ENCODE data around the gene TAF1C. TPM values are rescaled to one million over a fixed set of nuclear protein-coding genes. Genes with fewer than 3 reads are reported as not detected.
A peak's percentile ranks its signal among the peaks of the same experiment; 100 is the strongest.

TAF1C gene
- total RNA-seq, 2 experiments from 2014 or later: 69.6 to 70.8 TPM

DNA sequence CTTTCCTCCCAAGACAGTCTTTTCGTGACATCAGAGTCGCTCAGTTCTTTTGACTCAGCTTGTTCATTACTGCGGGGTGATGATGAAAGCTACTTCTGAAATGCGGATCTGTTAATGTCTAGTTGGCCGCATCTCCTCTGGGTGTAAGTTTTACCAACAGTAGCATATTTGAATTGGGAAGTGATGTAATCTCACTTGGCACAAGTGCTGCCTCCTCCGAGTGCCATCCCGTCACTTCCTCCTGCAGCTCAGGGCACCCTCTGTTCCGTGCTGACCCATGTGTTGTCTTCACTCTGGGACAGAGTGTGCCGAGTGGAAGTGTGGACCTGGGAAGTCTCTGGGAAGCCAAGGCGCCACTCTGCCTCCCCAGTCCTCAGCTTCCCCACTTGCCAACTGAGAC lies 13.0 kb upstream of the TAF1C start:
- POLR2A ChIA-PET: no interaction called here
- no peak overlapping the region for H3K4me3 Mint-ChIP-seq
- DNase-seq: no peak
- no peaks in the 10 kb centered on the region for H3K36me3 Mint-ChIP-seq
- H3K9me3 Mint-ChIP-seq: no peaks in the 10 kb centered on the region
- ATAC-seq (ENCODE audit: low read depth): no peak
- H3K27ac Mint-ChIP-seq: no peak overlapping the region
- peaks cover 8% of the 10 kb centered on the region for H3K27me3 Mint-ChIP-seq
- H3K4me1 Mint-ChIP-seq: no peaks in the 10 kb centered on the region

GRCh38 chr16:84199097-84199496 lies 12.2 kb upstream of the TAF1C start:
- POLR2A ChIA-PET: no interaction called here
- H3K4me3 Mint-ChIP-seq: no peak overlapping the region

GRCh38 chr16:84198401-84198800 lies 11.5 kb upstream of the TAF1C start:
- H3K27me3 Mint-ChIP-seq: peaks cover 8% of the 10 kb centered on the region

More at GRCh38 chr16:84199097-84199496, 12.2 kb upstream of the TAF1C start:
- DNase-seq (no peak), ATAC-seq (ENCODE audit: low read depth) (no peak)
- H3K36me3 Mint-ChIP-seq: no peaks in the 10 kb centered on the region
- H3K27ac Mint-ChIP-seq: no peak overlapping the region
- peaks cover 7% of the 10 kb centered on the region for H3K4me1 Mint-ChIP-seq
- peaks cover 8% of the 10 kb centered on the region for H3K27me3 Mint-ChIP-seq
- no peaks in the 10 kb centered on the region for H3K9me3 Mint-ChIP-seq

GRCh38 chr16:84197466-84198128 lies 10.7 kb upstream of the TAF1C start:
- no peak for ATAC-seq (ENCODE audit: low read depth)
- POLR2A ChIA-PET: no interaction called here
- no peaks in the 10 kb centered on the region for H3K9me3 Mint-ChIP-seq
- H3K27ac Mint-ChIP-seq: no peak overlapping the region
- no peak for DNase-seq
- H3K4me3 Mint-ChIP-seq: no peak overlapping the region
- no peaks in the 10 kb centered on the region for H3K36me3 Mint-ChIP-seq
- H3K27me3 Mint-ChIP-seq: peaks cover 8% of the 10 kb centered on the region
- H3K4me1 Mint-ChIP-seq: peaks cover 17% of the 10 kb centered on the region

More at GRCh38 chr16:84198401-84198800, 11.5 kb upstream of the TAF1C start:
- Mint-ChIP-seq H3K27ac (no peak overlapping the region), H3K36me3 (no peaks in the 10 kb centered on the region), H3K9me3 (no peaks in the 10 kb centered on the region), H3K4me1 (peaks cover 14% of the 10 kb centered on the region), H3K4me3 (no peak overlapping the region)
- DNase-seq (no peak), ATAC-seq (ENCODE audit: low read depth) (no peak)
- POLR2A ChIA-PET: no interaction called here

- DNase-seq: no peak
- ATAC-seq (ENCODE audit: low read depth): no peak
- H3K27ac Mint-ChIP-seq: peak overlapping the region; percentile 49
- H3K36me3 Mint-ChIP-seq: no peaks in the 10 kb centered on the region
- peaks cover 8% of the 10 kb centered on the region for H3K27me3 Mint-ChIP-seq
- POLR2A ChIA-PET: interaction anchor here (0.5 kb wide), 1 partner anchor 391 kb away, joined by 3 read pairs; no protein-coding TSS in a partner anchor
- H3K9me3 Mint-ChIP-seq: no peaks in the 10 kb centered on the region
- H3K4me3 Mint-ChIP-seq: no peak overlapping the region
- H3K4me1 Mint-ChIP-seq: peaks cover 17% of the 10 kb centered on the region
These were observed 10.0 kb upstream of the TAF1C start for GRCh38 chr16:84196727-84197394.

DNA sequence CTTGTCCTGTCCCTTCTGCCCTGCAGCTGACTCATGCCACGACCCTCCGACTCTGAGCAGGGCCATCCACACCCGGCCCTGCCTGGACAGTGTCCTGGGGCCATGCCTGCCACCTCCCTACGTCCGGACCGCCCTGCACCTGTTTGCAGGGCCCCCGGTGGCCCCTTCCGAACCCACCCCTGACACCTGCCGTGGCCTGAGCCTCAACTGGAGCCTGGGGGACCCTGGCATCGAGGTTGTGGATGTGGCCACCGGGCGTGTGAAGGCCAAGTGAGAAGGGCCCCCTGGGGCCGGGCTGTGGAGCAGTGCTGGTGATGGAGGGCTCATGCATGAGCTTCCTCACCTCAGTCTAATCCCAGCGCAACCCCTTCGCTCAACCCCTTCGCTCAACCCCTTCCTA lies 9.2 kb upstream of the TAF1C start:
- Mint-ChIP-seq H3K36me3 (no peaks in the 10 kb centered on the region), H3K4me1 (peaks cover 17% of the 10 kb centered on the region), H3K27me3 (peaks cover 8% of the 10 kb centered on the region), H3K9me3 (no peaks in the 10 kb centered on the region), H3K4me3 (no peak overlapping the region), H3K27ac (no peak overlapping the region)
- DNase-seq (no peak), ATAC-seq (ENCODE audit: low read depth) (no peak)
- POLR2A ChIA-PET: interaction anchor here (0.5 kb wide), 1 partner anchor 391 kb away, joined by 3 read pairs; no protein-coding TSS in a partner anchor

DNA sequence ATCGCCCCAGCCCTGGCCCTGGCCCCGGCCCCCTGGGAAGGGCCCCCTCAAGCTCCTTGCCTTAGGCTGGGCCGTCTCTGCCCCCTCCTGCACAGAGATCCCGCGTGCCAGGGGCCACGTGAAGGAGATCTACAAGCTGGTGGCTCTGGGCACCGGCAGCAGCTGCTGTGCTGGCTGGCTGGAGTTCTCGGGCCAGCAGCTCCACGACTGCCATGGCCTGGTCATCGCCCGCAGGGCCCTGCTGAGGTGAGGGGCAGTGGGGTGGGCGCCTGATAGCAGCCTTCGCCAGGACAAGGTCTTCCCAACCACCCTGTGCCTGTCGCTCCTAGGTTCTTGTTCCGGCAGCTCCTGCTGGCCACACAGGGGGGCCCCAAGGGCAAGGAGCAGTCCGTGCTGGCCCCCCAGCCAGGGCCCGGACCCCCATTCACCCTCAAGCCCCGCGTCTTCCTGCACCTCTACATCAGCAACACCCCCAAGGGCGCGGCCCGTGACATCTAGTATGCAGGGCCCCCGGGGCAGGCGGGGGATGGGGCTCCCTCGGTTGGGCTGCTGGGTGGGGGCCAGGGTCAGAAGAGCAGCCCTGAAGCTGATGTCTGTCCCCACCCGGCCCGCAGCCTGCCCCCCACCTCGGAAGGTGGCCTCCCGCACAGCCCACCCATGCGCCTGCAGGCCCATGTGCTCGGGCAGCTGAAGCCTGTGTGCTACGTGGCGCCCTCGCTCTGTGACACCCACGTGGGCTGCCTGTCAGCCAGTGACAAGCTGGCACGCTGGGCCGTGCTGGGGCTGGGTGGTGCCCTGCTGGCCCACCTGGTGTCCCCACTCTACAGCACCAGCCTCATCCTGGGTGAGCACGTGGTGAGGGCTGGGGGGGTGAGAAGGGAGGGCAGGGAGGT lies 8.6 kb upstream of the TAF1C start:
- no peak for DNase-seq
- Mint-ChIP-seq H3K4me1 (peaks cover 17% of the 10 kb centered on the region), H3K4me3 (no peak overlapping the region), H3K27me3 (peaks cover 5% of the 10 kb centered on the region), H3K36me3 (no peaks in the 10 kb centered on the region), H3K27ac (no peak overlapping the region), H3K9me3 (no peaks in the 10 kb centered on the region)
- POLR2A ChIA-PET: interaction anchor here (0.8 kb wide), 1 partner anchor 79 kb away, joined by 3 read pairs; the partner anchor contains the start of gene MBTPS1
- ATAC-seq (ENCODE audit: low read depth): no peak

- DNase-seq: peak; percentile 72
- Mint-ChIP-seq H3K9me3 (no peaks in the 10 kb centered on the region), H3K27ac (peak overlapping the region; percentile 85), H3K36me3 (no peaks in the 10 kb centered on the region), H3K4me3 (peak overlapping the region; percentile 66), H3K4me1 (peaks cover 17% of the 10 kb centered on the region), H3K27me3 (peaks cover 5% of the 10 kb centered on the region)
- ATAC-seq (ENCODE audit: low read depth): peak; percentile 87
- POLR2A ChIA-PET: interaction anchor here (0.8 kb wide), 2 partner anchors 78 to 414 kb away, joined by 3 read pairs; partner anchors contain the start of gene MBTPS1
These were observed 7.8 kb upstream of the TAF1C start for GRCh38 chr16:84194470-84195200.

- POLR2A ChIA-PET: interaction anchor here (0.8 kb wide), 1 partner anchor 414 kb away, joined by 3 read pairs; no protein-coding TSS in a partner anchor
- Mint-ChIP-seq H3K27me3 (peaks cover 2% of the 10 kb centered on the region), H3K9me3 (no peaks in the 10 kb centered on the region), H3K4me1 (peaks cover 17% of the 10 kb centered on the region), H3K36me3 (no peaks in the 10 kb centered on the region), H3K4me3 (peak overlapping the region; percentile 66), H3K27ac (peak overlapping the region; percentile 85)
- DNase-seq (no peak), ATAC-seq (ENCODE audit: low read depth) (peak; percentile 11)
These were observed 7.2 kb upstream of the TAF1C start for GRCh38 chr16:84194018-84194417.

DNA sequence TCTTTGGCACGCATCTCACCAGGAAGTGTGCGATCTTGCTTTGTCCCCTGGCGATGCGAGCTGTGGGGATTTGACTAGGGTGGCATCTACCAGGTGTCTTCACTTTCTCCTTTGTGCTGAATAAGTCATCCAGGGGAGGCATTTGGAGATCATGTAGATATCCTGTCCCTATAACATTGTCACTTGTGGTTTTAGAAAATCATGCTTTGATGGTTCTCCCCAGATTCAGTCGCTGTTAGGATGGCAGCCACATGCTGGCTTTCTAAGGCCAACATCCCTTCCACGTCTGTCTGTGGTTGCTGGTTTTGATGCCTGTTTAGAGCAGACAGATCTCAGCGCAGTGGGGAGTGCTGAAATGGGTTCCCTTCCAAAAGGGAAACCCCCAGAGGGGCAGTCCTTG lies 6.6 kb upstream of the TAF1C start:
- Mint-ChIP-seq H3K27me3 (no peaks in the 10 kb centered on the region), H3K4me1 (peaks cover 17% of the 10 kb centered on the region), H3K27ac (peak overlapping the region; percentile 85), H3K4me3 (peak overlapping the region; percentile 66), H3K9me3 (no peaks in the 10 kb centered on the region), H3K36me3 (no peaks in the 10 kb centered on the region)
- DNase-seq: no peak
- POLR2A ChIA-PET: no interaction called here
- peak; percentile 34 for ATAC-seq (ENCODE audit: low read depth)

DNA sequence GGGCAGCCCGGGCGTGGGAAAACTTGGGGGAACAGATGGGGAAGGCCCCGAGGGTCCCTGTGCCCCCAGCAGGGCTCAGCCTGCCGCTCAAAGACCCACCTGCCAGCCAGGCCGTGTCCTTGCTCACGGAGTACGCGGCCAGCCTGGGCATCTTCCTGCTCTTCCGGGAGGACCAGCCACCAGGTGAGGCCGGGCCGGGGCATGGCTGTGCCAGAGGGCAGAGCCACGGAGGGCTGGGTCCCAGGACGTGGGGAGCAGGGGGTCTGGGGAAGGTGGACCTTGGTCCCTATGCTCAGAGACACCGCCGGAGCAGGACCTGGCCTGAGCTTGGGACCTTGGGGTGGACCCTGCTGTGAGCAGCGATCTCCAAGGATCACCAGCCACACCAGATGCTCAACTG lies 4.6 kb upstream of the TAF1C start:
- Mint-ChIP-seq H3K36me3 (no peaks in the 10 kb centered on the region), H3K27me3 (no peaks in the 10 kb centered on the region), H3K9me3 (no peaks in the 10 kb centered on the region), H3K27ac (no peak overlapping the region), H3K4me3 (no peak overlapping the region), H3K4me1 (peaks cover 17% of the 10 kb centered on the region)
- DNase-seq (no peak), ATAC-seq (ENCODE audit: low read depth) (no peak)
- POLR2A ChIA-PET: interaction anchor here (0.5 kb wide), 1 partner anchor 460 kb away, joined by 3 read pairs; no protein-coding TSS in a partner anchor

- Mint-ChIP-seq H3K27ac (no peak within 1 kb of the TSS), H3K4me3 (no peak within 1 kb of the TSS), H3K9me3 (no peaks in the 10 kb centered on the region), H3K4me1 (peaks cover 18% of the 10 kb centered on the region), H3K36me3 (no peaks in the 10 kb centered on the region), H3K27me3 (no peaks in the 10 kb centered on the region)
- no peak for DNase-seq
- ATAC-seq (ENCODE audit: low read depth): no peak
- POLR2A ChIA-PET: interaction anchor here (1.2 kb wide), 1 partner anchor 103 kb away, joined by 3 read pairs; no protein-coding TSS in a partner anchor
These were observed 4.0 kb upstream of the TAF1C start, which contains the start of gene ADAD2 for GRCh38 chr16:84190731-84191388. Gene ADAD2, plus strand, starts transcription at chr16:84191157. Its CDS starts 74 bp downstream, at chr16:84191231.
